ENCODE data around the gene CST9.

DNA sequence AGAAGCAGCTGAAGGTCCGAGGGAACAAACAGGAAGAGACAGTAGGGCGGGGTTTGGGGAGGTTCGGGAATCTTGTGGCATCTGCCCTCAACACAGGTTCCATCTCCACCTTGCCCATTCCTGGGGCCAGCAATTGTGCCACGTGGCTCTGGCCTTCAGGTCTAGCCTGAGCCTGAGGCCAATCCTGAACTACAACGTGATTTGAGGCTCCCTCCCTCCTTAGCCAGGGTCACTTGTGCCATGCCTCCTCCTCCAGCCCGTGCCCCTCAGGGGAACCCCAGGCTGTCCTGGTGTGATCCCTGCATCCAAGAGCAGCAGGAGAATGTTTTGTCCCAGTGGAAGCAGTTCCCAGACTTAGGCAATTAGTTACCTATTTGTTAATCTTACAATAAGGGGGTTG lies 3.0 kb downstream of the CST9 start:
- TF ChIP-seq CCAR2 (IDR thresholded peaks at IDR 0.05; ENCODE audit: low read depth, low read length) (no peak), ZC3H8 (IDR thresholded peaks at IDR 0.05) (no peak)
